HG02884 (cell line): ENCODE measurements around the gene C17orf100.
"Not testable (repeated sequence)": the region's sequence is repeated elsewhere in the genome, so short reads cannot be mapped to it uniquely, and the experiment has no call there.

Experiments used
- ATAC-seq: cut with Tn5 transposase; IDR thresholded peaks from one replicate; pipeline ENCODE4 v1.9.1; 2021; ENCODE audit warnings: mild to moderate bottlenecking, moderate library complexity; ENCODE audit not compliant: unreplicated experiment

Gene C17orf100

DNA sequence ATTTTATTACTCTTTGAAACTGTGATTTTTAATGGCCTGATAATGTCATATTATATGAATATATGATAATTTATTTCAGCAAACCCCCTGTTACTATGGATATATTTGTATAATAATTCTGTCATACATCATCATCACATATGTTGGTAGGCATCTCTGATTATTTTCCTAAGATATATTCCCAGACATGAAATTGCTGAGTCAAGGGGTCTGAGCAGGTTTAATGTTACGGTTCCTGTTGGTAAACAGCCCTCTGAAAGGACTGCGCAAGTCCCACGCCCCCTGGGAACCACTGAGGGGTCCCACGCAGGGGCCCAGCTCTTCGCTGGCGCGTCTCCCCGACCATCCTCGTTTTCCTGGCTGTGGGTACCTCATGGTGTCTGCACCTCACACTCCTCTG, 37.4 kb downstream of the C17orf100 start:
- no peak for ATAC-seq

DNA sequence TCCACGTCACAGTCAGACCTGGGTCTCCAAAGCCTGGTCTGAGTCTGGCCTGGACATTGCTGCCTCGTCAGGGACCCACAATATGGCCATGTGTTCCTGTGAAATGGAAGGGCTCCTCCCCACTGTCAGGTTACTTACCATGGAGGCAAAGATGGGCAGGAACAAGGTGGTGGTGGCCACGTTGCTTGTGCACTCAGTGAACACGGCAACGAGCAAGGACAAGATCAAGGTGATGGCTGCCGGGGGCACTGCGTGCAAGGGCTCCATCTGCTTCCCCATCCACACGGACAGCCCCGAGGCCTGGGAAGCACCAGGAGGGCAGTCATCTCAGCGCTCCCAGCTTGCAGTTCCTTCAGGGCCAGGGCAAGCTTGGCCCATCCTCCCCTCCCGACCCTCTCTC, 39.1 kb downstream of the C17orf100 start:
- no peak for ATAC-seq

DNA sequence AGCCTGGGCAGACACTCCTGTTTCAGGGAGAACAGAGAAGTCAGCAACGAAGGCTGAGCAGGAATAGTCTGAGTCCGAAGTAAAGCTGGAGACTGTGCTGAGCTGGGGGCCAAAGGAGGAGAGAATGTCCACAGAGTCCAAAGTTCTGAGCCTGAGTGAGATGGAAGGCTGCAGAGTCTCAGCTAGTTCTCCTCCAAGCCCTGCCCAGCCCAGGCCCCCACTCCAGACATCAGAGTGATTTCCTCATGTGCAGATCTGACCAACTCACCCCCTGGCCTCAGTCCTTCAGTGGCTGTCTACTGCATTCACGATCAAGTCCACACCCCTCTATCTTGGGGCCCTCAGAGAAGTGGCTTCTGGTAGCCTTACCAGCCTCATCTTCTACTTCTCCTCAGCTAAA, 40.0 kb downstream of the C17orf100 start:
- no peak for ATAC-seq

DNA sequence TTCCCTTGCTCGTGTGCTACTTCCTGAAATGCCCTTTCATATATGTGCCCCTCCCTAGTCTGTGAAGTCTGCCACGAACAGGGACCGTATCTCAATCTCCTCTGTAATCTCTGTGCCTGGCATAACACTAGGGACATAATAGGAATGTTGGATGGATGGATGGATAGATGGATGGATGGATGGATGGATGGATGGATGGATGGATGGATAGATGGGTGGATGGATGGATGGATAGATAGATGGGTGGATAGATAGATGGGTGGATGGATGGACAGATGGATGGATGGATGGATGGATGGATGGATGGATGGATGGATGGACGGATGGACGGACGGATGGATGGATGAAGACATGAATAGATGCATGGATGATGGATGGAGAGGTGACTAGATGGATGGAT, 40.4 kb downstream of the C17orf100 start:
- ATAC-seq, result not testable (repeated sequence)

DNA sequence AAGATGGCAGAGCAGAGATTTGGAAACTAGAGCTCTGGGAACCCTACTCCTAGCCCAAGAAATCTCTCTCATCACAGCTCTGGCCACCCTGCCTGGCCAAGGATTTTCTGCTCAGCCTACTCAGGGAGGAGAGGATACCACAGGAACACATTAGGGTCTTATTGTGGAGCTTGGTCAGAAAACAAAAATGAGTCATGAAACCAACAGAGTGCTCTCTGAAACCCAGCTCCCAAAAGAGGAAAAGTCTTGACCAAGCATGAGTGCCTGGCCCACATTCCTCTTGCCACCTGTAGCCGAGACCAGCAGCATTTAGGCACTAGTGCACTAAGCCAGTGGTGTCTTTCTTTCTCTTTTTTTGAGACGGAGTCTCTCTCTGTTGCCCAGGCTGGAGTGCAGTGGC, 43.5 kb downstream of the C17orf100 start:
- no peak for ATAC-seq

DNA sequence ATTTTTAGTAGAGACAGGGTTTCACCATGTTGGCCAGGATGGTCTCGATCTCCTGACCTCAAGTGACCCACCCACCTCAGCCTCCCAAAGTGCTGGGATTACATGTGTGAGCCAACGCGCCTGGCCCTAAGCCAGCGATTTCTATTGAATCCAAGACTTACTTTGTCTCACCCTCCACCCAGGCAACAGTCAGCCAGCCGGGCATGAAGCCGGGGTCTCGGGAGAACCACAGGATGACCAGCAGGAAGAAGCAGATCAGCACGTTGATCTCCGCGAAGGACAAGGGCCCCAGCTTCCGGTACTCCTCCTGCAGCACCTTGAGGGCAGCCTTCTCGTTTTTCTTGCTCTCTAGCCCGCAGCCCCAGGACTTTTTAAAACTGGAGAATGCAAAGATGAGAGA, 44.0 kb downstream of the C17orf100 start:
- no peak for ATAC-seq

DNA sequence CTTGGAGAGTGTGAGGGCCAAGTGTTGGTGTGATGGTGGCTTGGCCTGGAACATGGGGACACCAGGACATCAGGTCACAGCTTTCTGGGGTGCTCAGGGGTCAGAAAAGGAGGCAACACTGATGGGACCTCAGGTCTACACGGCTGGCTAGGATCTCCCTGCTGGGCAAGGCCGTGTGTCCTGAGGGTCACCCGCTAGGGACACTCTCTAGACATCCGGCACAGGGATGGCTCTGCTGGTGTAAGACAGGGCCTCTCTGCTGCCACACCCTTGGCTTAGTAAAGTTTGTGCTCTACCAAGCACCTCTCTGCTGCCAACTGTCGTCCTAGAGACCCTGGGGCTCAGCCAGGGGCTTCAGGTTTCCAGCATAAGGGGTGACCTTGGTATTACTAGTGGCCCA, 45.3 kb downstream of the C17orf100 start:
- no peak for ATAC-seq

DNA sequence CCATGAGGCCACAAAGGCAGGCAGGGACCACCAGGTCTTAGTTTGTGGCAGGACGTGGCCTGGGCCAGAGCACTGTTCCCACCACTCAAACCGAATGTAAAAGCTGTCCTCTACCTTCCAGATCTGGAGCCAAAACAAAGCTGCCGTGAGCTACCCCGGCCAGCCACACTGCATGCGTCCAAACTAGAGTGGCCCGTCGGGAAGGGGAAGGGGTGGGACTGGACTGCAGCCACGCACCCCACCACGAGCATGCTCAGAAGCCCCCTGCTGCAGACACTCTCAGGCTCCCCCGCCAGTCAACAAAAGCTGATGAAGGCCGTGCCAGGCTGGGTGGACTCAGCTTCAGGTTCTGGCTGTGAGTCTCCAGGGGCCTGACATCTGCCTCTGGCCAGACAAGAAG, 46.4 kb downstream of the C17orf100 start:
- ATAC-seq, result no peak

DNA sequence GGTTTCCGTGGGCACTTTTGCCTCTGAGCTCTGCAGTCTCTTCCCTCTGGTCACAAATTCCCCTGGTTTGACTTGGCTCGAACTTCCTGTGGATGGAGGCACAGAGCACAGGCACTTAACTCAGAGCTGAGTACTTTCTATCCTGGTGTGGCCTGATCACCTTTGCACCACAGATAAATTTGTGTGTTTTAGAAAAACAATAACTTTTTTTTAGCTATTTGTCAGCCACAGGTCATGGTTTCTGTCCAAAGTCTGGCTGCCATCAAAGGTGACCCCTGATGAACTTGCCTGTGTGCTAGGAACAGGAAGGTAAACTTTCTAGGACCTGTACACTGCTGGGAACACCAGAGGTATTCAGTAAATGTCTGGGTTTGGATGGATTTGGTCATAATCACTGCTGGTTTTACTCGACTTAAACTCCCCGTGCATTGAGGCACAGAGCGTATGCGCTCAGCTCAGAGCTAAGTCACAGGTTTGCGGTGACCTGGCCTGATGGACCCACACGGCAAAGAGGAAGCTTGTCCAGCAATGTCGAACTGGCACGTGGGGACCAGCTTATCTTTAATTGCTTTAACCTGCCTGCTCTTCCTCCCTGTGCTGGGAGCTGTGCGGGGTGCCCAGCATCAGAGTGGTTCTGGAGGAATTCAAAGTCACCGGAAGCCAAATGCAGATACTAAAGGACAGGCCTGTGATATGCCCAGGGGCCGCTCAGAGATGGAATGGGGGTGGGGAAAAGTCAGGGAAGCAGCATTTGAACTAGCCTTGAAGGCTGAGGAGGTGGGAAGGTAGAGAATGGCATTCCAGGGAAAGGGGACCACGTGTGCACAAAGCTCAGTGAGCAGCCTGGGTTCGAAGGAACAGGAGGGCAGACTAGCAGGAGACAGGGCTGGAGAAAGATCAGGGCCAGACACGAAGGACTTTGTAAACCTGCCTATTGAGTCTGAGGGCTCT, 48.7 kb downstream of the C17orf100 start:
- no peak for ATAC-seq

DNA sequence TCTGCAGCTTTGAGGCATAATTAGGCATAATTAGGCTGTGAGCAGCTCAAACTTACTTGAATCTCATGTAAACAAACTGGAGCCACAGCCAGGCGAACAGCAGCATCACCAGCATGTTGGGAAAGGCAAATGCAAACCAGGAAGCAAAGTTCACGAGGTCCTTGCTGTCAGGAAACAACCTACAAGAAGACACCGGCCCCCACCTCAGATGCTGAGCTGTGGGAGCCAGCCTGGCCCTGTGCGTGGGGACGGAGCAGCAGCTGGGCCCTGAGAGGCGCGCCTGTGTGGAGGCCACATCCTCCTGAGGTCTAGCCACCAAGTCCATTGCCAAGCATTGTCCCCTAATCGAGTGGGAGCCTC, 49.4 kb downstream of the C17orf100 start:
- no peak for ATAC-seq

DNA sequence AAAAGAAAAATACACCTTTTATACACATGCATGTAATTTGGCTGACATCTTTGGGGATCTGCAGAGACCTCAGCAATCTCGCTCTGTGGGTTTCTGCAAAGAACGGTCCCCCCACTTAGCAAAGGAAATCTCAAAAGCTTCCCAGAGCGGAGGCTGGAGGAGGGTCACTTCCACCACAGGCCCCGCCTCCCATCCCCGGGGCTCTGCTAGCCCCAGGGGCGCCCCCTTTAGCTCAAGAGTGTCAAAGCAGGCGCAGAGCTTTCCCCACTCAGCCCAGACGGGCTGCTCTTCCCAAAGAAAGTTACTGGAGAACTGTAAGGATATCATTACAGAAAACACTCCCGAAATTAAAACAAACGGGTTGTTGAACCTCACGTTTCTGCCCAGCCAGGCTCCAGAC, 50.2 kb downstream of the C17orf100 start:
- ATAC-seq, result no peak

DNA sequence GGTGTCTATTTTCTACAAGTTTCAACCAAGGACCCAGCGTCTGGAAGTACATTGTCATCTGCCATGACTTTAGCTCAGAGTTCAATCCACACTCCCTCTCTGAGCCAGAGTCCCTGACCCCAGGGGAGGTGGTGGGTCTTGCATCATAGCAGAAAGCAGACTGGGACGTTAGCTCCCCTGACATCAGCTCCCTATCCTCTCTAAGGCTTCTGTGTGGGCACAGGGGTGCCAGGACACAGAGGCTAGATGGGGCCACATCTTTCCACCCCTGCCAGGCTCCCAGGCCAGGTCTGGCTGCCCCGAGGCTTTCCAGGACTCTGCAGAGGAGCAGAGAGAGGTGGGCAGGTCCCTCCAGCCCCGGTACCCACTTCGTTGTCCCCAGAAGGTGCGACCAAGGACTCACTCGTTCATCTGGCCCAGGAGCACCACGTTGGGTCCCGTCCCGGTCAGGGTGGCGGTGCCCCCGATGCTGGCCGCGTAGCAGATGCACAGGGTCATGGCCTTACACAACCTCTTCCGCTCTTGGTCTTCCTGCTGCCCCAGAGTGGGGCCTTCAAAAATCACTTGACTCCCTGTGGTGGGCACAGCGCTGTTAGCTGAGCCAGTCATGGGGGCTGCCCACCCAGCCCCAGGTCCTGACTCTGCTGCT, 51.1 kb downstream of the C17orf100 start:
- ATAC-seq, result no peak
